ENCODE data around the gene HOXB4.

- no peak for TF ChIP-seq CTCF (IDR thresholded peaks at IDR 0.05 in 4 of 5, conservative IDR thresholded peaks at IDR 0.05 in 1 of 5)
- no peak for TF ChIP-seq POLR2A (IDR thresholded peaks at IDR 0.05)
Observed at GRCh38 chr17:48621410-48622392, 43.6 kb upstream of the HOXB4 start.

Measured in gastrocnemius medialis (tissue), 4 donors.